HG03039 (cell line): ENCODE measurements around the gene ATP5F1A.
"Not testable (repeated sequence)": the region's sequence is repeated elsewhere in the genome, so short reads cannot be mapped to it uniquely, and the experiment has no call there.

Experiments
- ATAC-seq: cut with Tn5 transposase; IDR thresholded peaks from one replicate; pipeline ENCODE4 v1.9.1; 2021; ENCODE audit warnings: mild to moderate bottlenecking, moderate library complexity; ENCODE audit not compliant: unreplicated experiment

The ATP5F1A gene

DNA sequence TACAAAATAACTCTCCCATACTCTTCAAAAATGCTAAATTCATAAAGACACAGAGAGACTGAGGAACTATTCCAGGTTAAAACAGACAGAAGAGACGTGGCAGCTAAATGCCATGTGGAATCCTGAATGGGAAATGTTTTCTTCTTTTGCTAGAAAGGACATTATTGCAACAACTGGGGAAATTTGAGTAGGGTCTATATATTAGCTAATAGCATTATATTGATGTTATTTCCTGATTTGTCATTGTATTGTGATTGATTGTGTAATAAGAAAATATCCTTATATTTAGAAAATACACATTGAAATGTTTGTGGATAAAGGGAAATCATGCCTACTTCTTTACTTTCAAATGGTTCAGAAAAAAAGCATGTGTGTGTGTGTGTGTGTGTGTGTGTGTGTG lies 49.5 kb downstream of the ATP5F1A start:
- no peak for ATAC-seq

- ATAC-seq = not testable (repeated sequence)
Observed at GRCh38 chr18:46047369-46047768, 50.7 kb downstream of the ATP5F1A start.

DNA sequence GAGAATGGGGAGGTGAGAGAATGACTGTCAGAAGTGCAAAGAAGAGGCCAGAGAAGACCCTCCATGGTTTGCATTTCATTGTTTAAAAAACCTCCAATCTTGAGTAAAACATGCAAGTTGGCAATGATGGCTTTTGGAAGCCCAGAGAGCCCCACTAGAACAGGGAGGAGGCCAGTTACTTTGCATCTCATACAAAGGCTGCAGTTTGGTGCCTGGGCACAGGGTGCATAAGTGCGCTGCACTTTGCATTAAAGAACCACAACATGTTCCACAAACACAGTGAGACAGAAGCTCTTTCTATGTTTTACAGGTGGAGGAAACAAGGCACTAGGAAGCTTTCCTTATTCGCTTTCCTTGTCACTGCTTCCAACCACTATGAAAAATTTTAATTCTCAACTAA lies 51.4 kb downstream of the ATP5F1A start:
- no peak for ATAC-seq

- ATAC-seq = no peak
Observed at GRCh38 chr18:46046126-46046525, 52.0 kb downstream of the ATP5F1A start.

- no peak for ATAC-seq
Observed at GRCh38 chr18:46042571-46043123, 55.4 kb downstream of the ATP5F1A start.

- ATAC-seq = no peak
Observed at GRCh38 chr18:46040747-46041104, 57.4 kb downstream of the ATP5F1A start.

GRCh38 chr18:46040033-46040746 lies 57.9 kb downstream of the ATP5F1A start:
- ATAC-seq = no peak

- ATAC-seq = no peak
Observed at GRCh38 chr18:46037512-46038305, 60.4 kb downstream of the ATP5F1A start.

- no peak for ATAC-seq
Observed at GRCh38 chr18:46035696-46036680, 62.1 kb downstream of the ATP5F1A start.

- ATAC-seq = no peak
Observed at GRCh38 chr18:46034230-46034629, 63.9 kb downstream of the ATP5F1A start.

- no peak for ATAC-seq
Observed at GRCh38 chr18:46031741-46032140, 66.4 kb downstream of the ATP5F1A start.
